Measurements from ENCODE around the gene EMP2. TPM values are rescaled to one million over a fixed set of nuclear protein-coding genes. Genes with fewer than 3 reads are reported as not detected.

The EMP2 gene
- polyA plus RNA-seq, 1 donor from 2014 or later: 0.14 TPM

- Histone ChIP-seq H3K79me2 (replicated peaks; ENCODE audit: insufficient read depth, low read length) (no peaks in the 10 kb centered on the region), H2AFZ (ENCODE audit: low read depth, low read length) (no peak overlapping the region), H3K27ac (ENCODE audit: low read length) (no peak overlapping the region), H3K9me2 (ENCODE audit: insufficient read depth, low read length) (no peaks in the 10 kb centered on the region), H4K20me1 (ENCODE audit: insufficient read depth) (no peaks in the 10 kb centered on the region), H3K9ac (ENCODE audit: low read length) (no peak overlapping the region), H3K27me3 (ENCODE audit: insufficient read depth, low read depth, low read length) (no peaks in the 10 kb centered on the region), H3K4me2 (ENCODE audit: low read length) (no peak overlapping the region), H3K9me3 (ENCODE audit: low read length) (no peaks in the 10 kb centered on the region), H3K4me3 (ENCODE audit: low read length) (no peak overlapping the region), H3F3A (ENCODE audit: insufficient read depth, low read length, poor library complexity, severe bottlenecking) (no peaks in the 10 kb centered on the region), H3K36me3 (ENCODE audit: insufficient read depth, low read length) (no peaks in the 10 kb centered on the region)
- no peak for TF ChIP-seq REST (IDR thresholded peaks at IDR 0.05; ENCODE audit: borderline replicate concordance)
- TF ChIP-seq EZH2 (IDR thresholded peaks at IDR 0.05; ENCODE audit: borderline replicate concordance, insufficient read depth, low read length, poor library complexity, severe bottlenecking): no peak
- TF ChIP-seq RAD21 (conservative IDR thresholded peaks at IDR 0.05): no peak
- no peak for TF ChIP-seq TAF1 (IDR thresholded peaks at IDR 0.05; ENCODE audit: low read depth)
- TF ChIP-seq MXI1 (conservative IDR thresholded peaks at IDR 0.05; ENCODE audit: poor library complexity, severe bottlenecking): no peak
- no peak for TF ChIP-seq POLR2AphosphoS5 (IDR thresholded peaks at IDR 0.05)
- no peak for TF ChIP-seq SMC3 (conservative IDR thresholded peaks at IDR 0.05; ENCODE audit: poor library complexity)
- no peak for TF ChIP-seq EP300 (conservative IDR thresholded peaks at IDR 0.05; ENCODE audit: poor library complexity, severe bottlenecking)
- TF ChIP-seq, protein P1, sequence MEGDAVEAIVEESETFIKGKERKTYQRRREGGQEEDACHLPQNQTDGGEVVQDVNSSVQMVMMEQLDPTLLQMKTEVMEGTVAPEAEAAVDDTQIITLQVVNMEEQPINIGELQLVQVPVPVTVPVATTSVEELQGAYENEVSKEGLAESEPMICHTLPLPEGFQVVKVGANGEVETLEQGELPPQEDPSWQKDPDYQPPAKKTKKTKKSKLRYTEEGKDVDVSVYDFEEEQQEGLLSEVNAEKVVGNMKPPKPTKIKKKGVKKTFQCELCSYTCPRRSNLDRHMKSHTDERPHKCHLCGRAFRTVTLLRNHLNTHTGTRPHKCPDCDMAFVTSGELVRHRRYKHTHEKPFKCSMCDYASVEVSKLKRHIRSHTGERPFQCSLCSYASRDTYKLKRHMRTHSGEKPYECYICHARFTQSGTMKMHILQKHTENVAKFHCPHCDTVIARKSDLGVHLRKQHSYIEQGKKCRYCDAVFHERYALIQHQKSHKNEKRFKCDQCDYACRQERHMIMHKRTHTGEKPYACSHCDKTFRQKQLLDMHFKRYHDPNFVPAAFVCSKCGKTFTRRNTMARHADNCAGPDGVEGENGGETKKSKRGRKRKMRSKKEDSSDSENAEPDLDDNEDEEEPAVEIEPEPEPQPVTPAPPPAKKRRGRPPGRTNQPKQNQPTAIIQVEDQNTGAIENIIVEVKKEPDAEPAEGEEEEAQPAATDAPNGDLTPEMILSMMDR (IDR thresholded peaks at IDR 0.05; ENCODE audit: poor library complexity, severe bottlenecking): no peak
These were observed 100.2 kb downstream of the EMP2 start for GRCh38 chr16:10480151-10480550.

Small RNA genes within 50 kb of the gene (small RNA-seq; reads per million reads assigned to genes)
- 0 reads per million in 3 experiments for gene RNU6-633P

Other genes starting within 250 kb of the EMP2 start
- gene ATF7IP2, start 194.5 kb downstream of the EMP2 start, polyA plus RNA-seq: 20.9 and 22.4 TPM in 2 replicates
- not detected in 2 replicates for gene TEKT5, start 114.3 kb upstream of the EMP2 start, polyA plus RNA-seq
- gene NUBP1, start 163.2 kb upstream of the EMP2 start, polyA plus RNA-seq: 19.7 and 33.3 TPM in 2 replicates
- gene TVP23A, start 238.2 kb upstream of the EMP2 start, polyA plus RNA-seq: 8.8 and 9.1 TPM in 2 replicates

Measured in neural cell (in vitro differentiated cells).